HG02885 (cell line): ENCODE data around the gene PRR32.
A peak's percentile ranks its signal among the peaks of the same experiment; 100 is the strongest.
"Not testable (repeated sequence)": the region's sequence is repeated elsewhere in the genome, so short reads cannot be mapped to it uniquely, and the experiment has no call there.

Experiments used
- ATAC-seq: cut with Tn5 transposase; IDR thresholded peaks from one replicate; pipeline ENCODE4 v1.9.1; 2021; ENCODE audit warnings: mild to moderate bottlenecking; ENCODE audit not compliant: unreplicated experiment, poor library complexity

Gene PRR32

DNA sequence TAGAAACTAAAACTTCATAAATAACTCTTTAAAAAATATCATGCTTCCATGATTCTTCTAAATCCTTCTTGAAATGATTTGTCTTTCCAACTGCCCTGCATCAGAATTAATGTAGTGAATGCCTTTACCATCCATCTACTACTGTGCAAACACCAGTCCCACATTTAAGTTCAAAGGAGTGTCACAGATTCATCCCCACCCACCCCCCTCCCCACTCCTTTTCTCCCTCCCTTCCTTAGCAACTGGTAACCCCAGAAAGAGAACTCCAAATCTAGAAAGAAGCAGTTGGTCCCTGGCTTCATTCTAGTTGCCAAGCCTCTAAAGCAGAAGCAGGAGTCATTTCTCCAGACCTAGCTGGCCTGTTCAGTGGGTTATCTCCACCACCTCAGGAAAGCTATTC is at the start of gene PRR32:
TSS of gene PRR32 (plus strand) at position 301 of the 400 bp plus-strand sequence. CDS start 115 bp downstream, outside the sequence.
- ATAC-seq: no peak

- ATAC-seq: peak; percentile 92
Observed at GRCh38 chrX:126770179-126770578, 49.4 kb upstream of the PRR32 start.

GRCh38 chrX:126785539-126785938 is 34.0 kb upstream of the PRR32 start:
- ATAC-seq: no peak

GRCh38 chrX:126799059-126799458 is 20.5 kb upstream of the PRR32 start:
- no peak for ATAC-seq

DNA sequence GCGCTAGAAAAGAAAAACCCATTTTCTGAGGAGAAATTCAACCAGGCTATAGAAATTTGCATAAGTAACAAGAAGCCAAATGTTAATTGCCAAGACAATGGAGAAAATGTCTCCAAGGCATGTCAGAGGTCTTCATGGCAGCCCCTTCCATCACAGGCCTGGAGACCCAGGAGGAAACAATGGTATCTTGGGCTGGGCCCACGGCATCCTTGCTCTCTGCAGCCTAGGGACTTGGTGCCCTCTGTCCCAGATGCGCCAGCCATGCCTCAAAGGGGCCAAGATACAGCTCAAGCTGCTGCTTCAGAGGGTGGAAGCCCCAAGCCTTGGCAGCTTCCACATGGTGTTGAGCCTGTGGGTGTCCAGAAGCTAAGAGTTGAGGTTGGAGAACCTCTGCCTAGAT is 12.7 kb upstream of the PRR32 start:
- not testable (repeated sequence) for ATAC-seq

DNA sequence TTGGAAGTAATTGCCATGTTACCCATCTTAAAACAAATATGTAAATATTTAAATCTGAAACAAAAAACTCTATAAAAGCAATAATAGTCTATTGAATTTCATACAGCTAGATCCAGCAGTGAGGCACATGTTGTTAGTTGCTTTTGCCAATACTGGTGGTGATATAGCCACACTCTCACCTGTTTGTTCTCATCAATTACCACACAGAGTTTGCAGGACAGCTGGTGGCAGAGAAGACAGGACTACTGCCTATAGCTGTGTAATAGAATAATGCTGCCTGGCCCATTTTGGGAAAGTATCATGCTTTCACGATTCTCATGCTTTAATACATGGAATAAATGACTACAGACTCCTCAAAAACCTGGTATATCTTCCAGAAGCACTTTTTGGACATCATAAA is 3.7 kb upstream of the PRR32 start:
- no peak for ATAC-seq

DNA sequence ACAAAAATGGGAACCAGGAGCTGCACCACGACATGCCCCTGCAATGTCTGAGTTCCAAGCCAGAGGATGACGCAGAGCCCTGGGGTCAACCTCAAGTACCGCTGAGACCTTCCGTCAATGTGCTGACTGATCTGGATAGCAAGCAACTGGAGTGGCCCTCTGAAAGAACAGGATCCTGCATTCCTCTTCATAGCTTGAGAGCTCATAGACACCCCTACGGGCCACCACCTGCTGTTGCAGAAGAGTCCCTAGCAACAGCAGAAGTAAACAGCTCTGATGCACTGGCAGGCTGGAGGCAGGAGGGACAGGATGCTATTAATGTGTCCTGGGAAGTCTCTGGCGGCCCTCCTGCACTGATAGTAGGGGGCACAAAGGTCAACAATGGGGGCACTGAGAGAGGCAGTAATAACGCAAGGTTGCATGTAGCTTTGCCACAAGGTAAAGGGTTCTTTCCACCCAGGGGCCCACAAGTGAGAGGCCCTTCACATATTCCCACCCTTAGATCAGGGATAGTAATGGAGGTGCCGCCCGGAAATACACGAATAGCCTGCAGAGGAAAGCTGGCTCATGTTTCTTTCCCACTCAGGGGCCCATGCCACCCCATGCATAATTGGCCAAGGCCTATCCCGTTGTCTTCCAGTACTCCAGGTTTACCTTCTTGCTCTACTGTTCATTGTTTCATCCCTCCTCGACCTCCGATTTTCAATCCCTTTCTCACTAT is 1.3 kb downstream of the PRR32 start:
- no peak for ATAC-seq

- ATAC-seq: no peak
Observed at GRCh38 chrX:126824338-126825007, 4.9 kb downstream of the PRR32 start.

GRCh38 chrX:126825566-126826193 is 6.2 kb downstream of the PRR32 start:
- ATAC-seq: no peak

GRCh38 chrX:126836186-126836585 is 16.7 kb downstream of the PRR32 start:
- ATAC-seq: no peak

- ATAC-seq: no peak
Observed at GRCh38 chrX:126847143-126847542, 27.6 kb downstream of the PRR32 start.

DNA sequence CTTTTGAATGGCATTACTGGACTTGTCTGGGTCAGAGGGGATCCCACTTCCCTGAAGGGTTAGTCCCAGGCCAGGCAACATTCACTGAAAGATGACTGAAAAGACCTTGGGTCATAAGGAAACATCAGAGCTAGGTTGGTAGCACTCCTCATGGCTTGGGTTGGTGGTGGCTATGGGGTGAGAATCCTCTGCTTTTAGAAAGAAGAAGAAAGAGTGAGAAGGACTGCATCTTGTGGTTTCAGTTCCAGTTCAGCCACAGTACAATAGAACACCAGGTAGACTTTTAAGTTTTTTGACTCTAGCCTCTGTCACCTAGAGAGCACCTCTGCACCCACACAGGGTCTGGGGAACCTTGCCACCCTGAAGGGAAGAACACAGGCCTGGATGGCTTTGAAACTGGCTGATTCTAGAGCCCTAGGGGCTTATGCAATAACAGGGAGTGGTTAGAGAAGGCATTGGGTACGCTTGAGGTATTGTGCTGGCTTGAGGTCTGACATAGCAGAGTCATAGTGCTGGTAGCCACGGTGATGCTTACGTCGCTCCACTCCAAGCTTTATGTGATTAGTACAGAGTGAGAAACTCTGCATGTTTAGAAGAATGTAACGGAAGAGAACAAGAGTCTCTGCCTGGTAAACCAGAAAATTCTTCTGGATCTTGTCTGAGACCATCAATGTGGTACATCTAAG is 36.5 kb downstream of the PRR32 start:
- ATAC-seq: no peak
